GM19463 (cell line): ENCODE results near the gene FGFRL1.
"Not testable (repeated sequence)": the region's sequence is repeated elsewhere in the genome, so short reads cannot be mapped to it uniquely, and the experiment has no call there.

Experiments
- ATAC-seq: cut with Tn5 transposase; IDR thresholded peaks from one replicate; pipeline ENCODE4 v1.9.1; 2021; ENCODE audit warnings: mild to moderate bottlenecking, moderate library complexity; ENCODE audit not compliant: unreplicated experiment

FGFRL1 gene

GRCh38 chr4:973431-974397, 37.7 kb upstream of the FGFRL1 start, which contains the start of gene DGKQ:
Gene DGKQ, minus strand, starts transcription at chr4:973569. Its CDS starts 87 bp downstream, at chr4:973482.
- ATAC-seq, result peak; percentile 88

- no peak for ATAC-seq
Observed at GRCh38 chr4:974668-975067, 36.8 kb upstream of the FGFRL1 start.

GRCh38 chr4:976016-976415, 35.4 kb upstream of the FGFRL1 start:
- ATAC-seq, result not testable (repeated sequence)

- ATAC-seq, result no peak
Observed at GRCh38 chr4:978957-979701, 32.3 kb upstream of the FGFRL1 start.

GRCh38 chr4:982291-982690, 29.1 kb upstream of the FGFRL1 start:
- ATAC-seq, result no peak

- ATAC-seq, result no peak
Observed at GRCh38 chr4:982814-983213, 28.6 kb upstream of the FGFRL1 start.

GRCh38 chr4:984336-985054, 26.9 kb upstream of the FGFRL1 start:
- no peak for ATAC-seq

GRCh38 chr4:985123-985830, 26.1 kb upstream of the FGFRL1 start:
- peak; percentile 35 for ATAC-seq

GRCh38 chr4:986428-986878, 25.0 kb upstream of the FGFRL1 start:
- ATAC-seq, result no peak

GRCh38 chr4:986879-987623, 24.4 kb upstream of the FGFRL1 start, which contains the start of gene IDUA:
Gene IDUA, plus strand, starts transcription at chr4:987044. Its CDS starts 41 bp downstream, at chr4:987085.
- peak; percentile 80 for ATAC-seq

GRCh38 chr4:987624-988513, 23.6 kb upstream of the FGFRL1 start:
- ATAC-seq, result no peak

GRCh38 chr4:988726-989721, 22.4 kb upstream of the FGFRL1 start:
- no peak for ATAC-seq

GRCh38 chr4:989722-990471, 21.5 kb upstream of the FGFRL1 start:
- no peak for ATAC-seq

GRCh38 chr4:990746-991367, 20.6 kb upstream of the FGFRL1 start:
- no peak for ATAC-seq

GRCh38 chr4:991451-992296, 19.8 kb upstream of the FGFRL1 start:
- ATAC-seq, result no peak
